Breast epithelium (tissue), 4 donors: ENCODE measurements around the gene NUDT9. TPM values are rescaled to one million over a fixed set of nuclear protein-coding genes. Genes with fewer than 3 reads are reported as not detected.
"Not testable (repeated sequence)": the region's sequence is repeated elsewhere in the genome, so short reads cannot be mapped to it uniquely, and the experiment has no call there.

Experiments
- DNase-seq, 2 donors: peaks; one replicate each; pipeline ENCODE4 v3.0.0-alpha.2; 2019; ENCODE audit warnings: low spot score in 2 of 2
- H3K27ac ChIP-seq, 2 donors: fragments of 200-600 bp; sonication (generic) in 1 of 2; one replicate each; pipeline ENCODE4 v1.5.1; 2016 to 2019; ENCODE audit warnings: mild to moderate bottlenecking in 1 of 2
- H3K27me3 ChIP-seq, 2 donors: fragments of 200-600 bp; sonication (generic) in 1 of 2; one replicate each; pipeline versions ENCODE4 v1.5.1 to v1.6.0; 2017 to 2019; ENCODE audit warnings: control low read depth in 1 of 2, mild to moderate bottlenecking in 1 of 2
- H3K36me3 ChIP-seq: fragments of 200-600 bp; one replicate; pipeline ENCODE4 v1.5.1; 2019
- H3K4me1 ChIP-seq, 2 donors: fragments of 200-600 bp; sonication (generic); one replicate each; pipeline ENCODE4 v1.5.1; 2016 to 2019; ENCODE audit warnings: control low read depth in 1 of 2
- H3K4me3 ChIP-seq, 3 donors: fragments of 200-600 bp; sonication (generic); 1 replicate in 2 of 3; 2 replicates in 1 of 3; pipeline ENCODE4 v1.5.1; 2016 to 2019; ENCODE audit warnings: mild to moderate bottlenecking in 3 of 3, moderate library complexity in 2 of 3
- H3K9me3 ChIP-seq, 2 donors: fragments of 200-600 bp; sonication (generic) in 1 of 2; one replicate each; pipeline ENCODE4 v1.5.1; 2016 to 2019; ENCODE audit warnings: control low read depth in 1 of 2
- POLR2A ChIP-seq: fragments of 450-650 bp; IDR thresholded peaks from one replicate; pipeline ENCODE4 v1.6.1; 2016; ENCODE audit warnings: antibody characterized with exemption, mild to moderate bottlenecking, moderate library complexity
- POLR2AphosphoS5 ChIP-seq, 3 donors: sonication (generic); formaldehyde crosslinking; IDR thresholded peaks; one replicate each; pipeline ENCODE4 v1.6.1; 2017; ENCODE audit warnings: antibody characterized with exemption in 3 of 3
- intact Hi-C: fragments of 100-400 bp; cut with DNase I; formaldehyde crosslinking; loops from one replicate; pipeline ENCODE4 v1.15.1; 2023; ENCODE audit warnings: low total_unique reads
- total RNA-seq, 3 donors: library from RNA; depleted of rRNA; stranded (reverse); fragments of >200 nt; gene quantifications; one replicate each; pipeline ENCODE4 v1.1.0, GENCODE V29; 2016
- TF ChIP-seq, protein P1 (sequence below), 3 donors: fragments of 450-650 bp; IDR thresholded peaks; one replicate each; pipeline ENCODE4 v1.5.1; 2016 to 2017; ENCODE audit warnings: antibody characterized with exemption in 3 of 3, mild to moderate bottlenecking in 3 of 3, moderate library complexity in 3 of 3

NUDT9 gene
- total RNA-seq, 3 donors from 2014 or later = 20.5 to 38.8 (median 28.8) TPM

DNA sequence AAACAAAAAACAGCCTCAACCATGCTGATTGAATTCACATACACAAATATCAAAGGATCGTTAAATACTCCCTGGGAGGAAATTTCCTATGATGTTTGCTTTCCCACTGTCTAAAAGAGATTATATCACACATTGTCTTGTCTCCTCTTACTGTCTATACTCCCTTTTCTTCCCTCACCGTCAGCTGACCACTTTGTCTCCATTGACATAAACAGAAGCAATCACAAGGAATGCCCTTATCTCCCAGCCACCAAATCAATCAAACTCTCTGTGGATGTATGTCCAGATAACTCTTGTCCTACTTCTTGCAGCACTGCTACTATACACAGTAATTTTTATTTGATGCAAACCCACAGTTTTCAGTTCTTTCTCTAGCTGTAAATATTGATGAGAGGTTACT is 12.2 kb upstream of the NUDT9 start:
- no peak overlapping the region for H3K4me3 ChIP-seq
- no peaks in the 10 kb centered on the region for H3K36me3 ChIP-seq
- H3K27me3 ChIP-seq = peaks cover 0 to 6% of the 10 kb centered on the region in 2 donors
- H3K9me3 ChIP-seq = no peaks in the 10 kb centered on the region
- intact Hi-C loops = no loop called here
- no peak for TF ChIP-seq POLR2AphosphoS5 (IDR thresholded peaks at IDR 0.05)
- TF ChIP-seq, protein P1, sequence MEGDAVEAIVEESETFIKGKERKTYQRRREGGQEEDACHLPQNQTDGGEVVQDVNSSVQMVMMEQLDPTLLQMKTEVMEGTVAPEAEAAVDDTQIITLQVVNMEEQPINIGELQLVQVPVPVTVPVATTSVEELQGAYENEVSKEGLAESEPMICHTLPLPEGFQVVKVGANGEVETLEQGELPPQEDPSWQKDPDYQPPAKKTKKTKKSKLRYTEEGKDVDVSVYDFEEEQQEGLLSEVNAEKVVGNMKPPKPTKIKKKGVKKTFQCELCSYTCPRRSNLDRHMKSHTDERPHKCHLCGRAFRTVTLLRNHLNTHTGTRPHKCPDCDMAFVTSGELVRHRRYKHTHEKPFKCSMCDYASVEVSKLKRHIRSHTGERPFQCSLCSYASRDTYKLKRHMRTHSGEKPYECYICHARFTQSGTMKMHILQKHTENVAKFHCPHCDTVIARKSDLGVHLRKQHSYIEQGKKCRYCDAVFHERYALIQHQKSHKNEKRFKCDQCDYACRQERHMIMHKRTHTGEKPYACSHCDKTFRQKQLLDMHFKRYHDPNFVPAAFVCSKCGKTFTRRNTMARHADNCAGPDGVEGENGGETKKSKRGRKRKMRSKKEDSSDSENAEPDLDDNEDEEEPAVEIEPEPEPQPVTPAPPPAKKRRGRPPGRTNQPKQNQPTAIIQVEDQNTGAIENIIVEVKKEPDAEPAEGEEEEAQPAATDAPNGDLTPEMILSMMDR (IDR thresholded peaks at IDR 0.05) = no peak
- no peak for TF ChIP-seq POLR2A
- DNase-seq = no peak
- no peak overlapping the region for H3K27ac ChIP-seq
- no peaks in the 10 kb centered on the region for H3K4me1 ChIP-seq

DNA sequence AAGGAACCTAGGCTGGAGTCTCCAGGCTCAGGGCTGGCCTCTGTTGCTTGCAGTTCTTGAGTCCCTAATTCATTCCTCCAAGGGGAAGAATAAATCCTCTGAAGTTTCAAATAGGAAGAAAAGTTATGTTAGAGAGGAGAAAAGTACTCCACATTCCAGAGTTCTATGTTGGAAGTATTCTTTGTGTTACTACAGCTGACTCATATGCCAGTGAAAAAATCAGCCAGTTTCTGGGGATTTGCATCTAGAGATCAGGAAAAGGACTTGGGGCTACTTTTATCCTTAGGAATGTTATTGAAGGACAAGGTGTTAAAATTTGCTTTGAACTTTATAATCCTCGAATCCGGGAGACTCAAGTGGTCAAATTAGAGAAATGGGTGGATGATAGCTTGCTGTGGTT is 11.7 kb upstream of the NUDT9 start:
- H3K27ac ChIP-seq = no peak overlapping the region
- no peaks in the 10 kb centered on the region for H3K9me3 ChIP-seq

DNA sequence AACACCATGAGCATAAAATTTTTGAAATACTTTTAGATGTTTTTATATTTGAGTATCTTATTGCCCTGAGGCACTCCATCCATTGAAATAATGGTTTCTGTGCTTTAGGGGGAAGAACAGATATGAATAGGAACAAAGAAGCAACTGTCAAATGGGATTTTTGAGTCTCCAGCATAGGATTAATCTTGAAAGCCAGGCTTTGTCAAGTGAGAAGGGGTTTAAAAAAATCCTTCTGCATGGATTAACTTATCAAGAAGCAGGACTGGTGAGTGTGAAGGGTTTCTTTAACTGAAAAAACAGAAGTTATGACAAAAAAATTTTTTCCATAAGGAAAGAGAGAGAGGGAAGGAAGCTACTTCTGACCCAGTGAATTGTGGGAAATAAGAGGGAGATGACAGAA is 7.6 kb upstream of the NUDT9 start:
- TF ChIP-seq POLR2A (no peak), POLR2AphosphoS5 (IDR thresholded peaks at IDR 0.05) (no peak)
- TF ChIP-seq, protein P1 (IDR thresholded peaks at IDR 0.05) = no peak
- no peak overlapping the region for H3K4me3 ChIP-seq
- H3K36me3 ChIP-seq = no peaks in the 10 kb centered on the region
- DNase-seq = no peak
- no peaks in the 10 kb centered on the region for H3K4me1 ChIP-seq
- no peak overlapping the region for H3K27ac ChIP-seq
- H3K9me3 ChIP-seq = no peaks in the 10 kb centered on the region
- H3K27me3 ChIP-seq = peaks cover 0 to 2% of the 10 kb centered on the region in 2 donors
- intact Hi-C loops = no loop called here

More for the DNA sequence above, 11.7 kb upstream of the NUDT9 start:
- intact Hi-C loops = no loop called here
- no peak for DNase-seq
- H3K4me3 ChIP-seq = no peak overlapping the region
- H3K27me3 ChIP-seq = peaks cover 0 to 6% of the 10 kb centered on the region in 2 donors
- H3K36me3 ChIP-seq = no peaks in the 10 kb centered on the region
- TF ChIP-seq POLR2A (no peak), POLR2AphosphoS5 (IDR thresholded peaks at IDR 0.05) (no peak)
- TF ChIP-seq, protein P1 (IDR thresholded peaks at IDR 0.05) = no peak
- no peaks in the 10 kb centered on the region for H3K4me1 ChIP-seq

DNA sequence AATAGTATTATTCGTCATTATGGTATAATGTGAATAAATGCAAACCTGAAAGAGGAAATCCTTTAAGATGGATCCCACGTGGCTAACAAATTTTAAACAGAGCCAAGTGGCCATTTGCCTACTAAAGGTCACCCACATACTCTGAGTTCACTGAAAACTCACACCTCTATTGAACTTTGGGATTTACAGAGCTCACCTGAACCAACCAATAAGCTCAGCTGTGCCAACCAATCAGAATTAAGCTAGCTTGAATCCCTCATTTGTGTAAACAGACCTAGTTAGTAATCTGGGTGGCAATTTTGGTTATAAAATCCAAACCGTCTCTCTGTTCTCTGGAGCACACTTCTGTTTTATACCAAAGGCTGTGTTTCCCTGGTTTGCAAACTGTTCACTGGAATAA is 5.4 kb upstream of the NUDT9 start:
- no peaks in the 10 kb centered on the region for H3K4me1 ChIP-seq
- no peaks in the 10 kb centered on the region for H3K9me3 ChIP-seq
- intact Hi-C loops = no loop called here
- H3K27me3 ChIP-seq = no peaks in the 10 kb centered on the region
- TF ChIP-seq POLR2AphosphoS5 (IDR thresholded peaks at IDR 0.05) (no peak), POLR2A (no peak)
- TF ChIP-seq, protein P1 (IDR thresholded peaks at IDR 0.05) = no peak
- no peak overlapping the region for H3K4me3 ChIP-seq
- H3K27ac ChIP-seq = no peak overlapping the region
- H3K36me3 ChIP-seq = no peaks in the 10 kb centered on the region
- no peak for DNase-seq

DNA sequence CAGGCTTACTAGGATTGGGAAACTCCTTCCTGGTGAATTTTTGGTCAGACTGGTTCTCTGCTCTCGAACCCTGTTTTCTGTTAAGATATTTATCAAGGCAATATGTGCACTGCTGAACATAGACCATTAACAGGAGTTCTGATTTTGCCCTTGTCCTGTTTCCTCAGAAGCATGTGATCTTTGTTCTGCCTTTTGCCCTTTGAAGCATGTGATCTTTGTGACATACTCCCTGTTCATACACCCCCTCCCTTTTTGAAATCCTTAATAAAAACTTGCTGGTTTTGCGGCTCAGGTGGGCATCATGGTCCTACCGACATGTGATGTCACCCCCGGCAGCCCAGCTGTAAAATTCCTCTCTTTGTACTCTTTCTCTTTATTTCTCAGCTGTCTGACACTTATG is 4.0 kb upstream of the NUDT9 start:
- H3K27me3 ChIP-seq, H3K27ac ChIP-seq, intact Hi-C loops: not testable (repeated sequence)

More for the DNA sequence above, 4.0 kb upstream of the NUDT9 start:
- DNase-seq, H3K4me1 ChIP-seq, H3K4me3 ChIP-seq, H3K9me3 ChIP-seq, H3K36me3 ChIP-seq: not testable (repeated sequence)
